Measurements from ENCODE around the gene RHOB.
"Not testable (repeated sequence)": the region's sequence is repeated elsewhere in the genome, so short reads cannot be mapped to it uniquely, and the experiment has no call there.

The RHOB gene

DNA sequence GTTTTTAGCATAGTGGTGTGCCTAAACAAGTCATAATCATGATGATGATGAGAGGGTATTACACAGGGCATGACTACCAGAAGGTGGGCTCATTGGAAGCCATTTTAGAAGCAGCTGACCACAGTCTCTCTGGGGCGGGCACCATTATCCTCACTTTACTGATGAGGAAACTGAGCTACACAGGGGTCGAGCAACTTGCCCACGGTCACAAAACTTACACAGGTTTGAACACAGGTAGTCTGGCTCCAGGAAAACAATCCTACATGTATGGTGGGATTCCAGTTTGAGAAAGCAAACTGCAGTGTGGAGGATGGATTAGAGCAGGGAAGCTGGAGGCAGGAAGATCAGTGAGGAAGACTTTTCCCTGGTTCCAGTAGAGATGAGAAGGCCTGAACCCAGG lies 6.2 kb downstream of the RHOB start:
- peaks cover 13% of the 10 kb centered on the region; the same call in 1 of the 2 replicates for H3K27me3 ChIP-seq (ENCODE audit: control insufficient read depth, insufficient read depth, low read length)
- no peak overlapping the region for H3K27ac ChIP-seq (ENCODE audit: low read length)
- no peak overlapping the region for H3K4me3 ChIP-seq (ENCODE audit: low read length)
- DNase-seq (ENCODE audit: low read depth, low spot score) = no peak
- no CpG with 5 or more reads among the region's 3 CpGs for WGBS (ENCODE audit: insufficient coverage, insufficient read length)
- H3K36me3 ChIP-seq (ENCODE audit: control insufficient read depth, insufficient read depth, low read length) = no peaks in the 10 kb centered on the region
- H3K4me1 ChIP-seq (ENCODE audit: control insufficient read depth, insufficient read depth, low read length) = peaks cover 2% of the 10 kb centered on the region; the same call in 1 of the 2 replicates
- no peaks in the 10 kb centered on the region for H3K9me3 ChIP-seq (ENCODE audit: control insufficient read depth, insufficient read depth, low read length)

DNA sequence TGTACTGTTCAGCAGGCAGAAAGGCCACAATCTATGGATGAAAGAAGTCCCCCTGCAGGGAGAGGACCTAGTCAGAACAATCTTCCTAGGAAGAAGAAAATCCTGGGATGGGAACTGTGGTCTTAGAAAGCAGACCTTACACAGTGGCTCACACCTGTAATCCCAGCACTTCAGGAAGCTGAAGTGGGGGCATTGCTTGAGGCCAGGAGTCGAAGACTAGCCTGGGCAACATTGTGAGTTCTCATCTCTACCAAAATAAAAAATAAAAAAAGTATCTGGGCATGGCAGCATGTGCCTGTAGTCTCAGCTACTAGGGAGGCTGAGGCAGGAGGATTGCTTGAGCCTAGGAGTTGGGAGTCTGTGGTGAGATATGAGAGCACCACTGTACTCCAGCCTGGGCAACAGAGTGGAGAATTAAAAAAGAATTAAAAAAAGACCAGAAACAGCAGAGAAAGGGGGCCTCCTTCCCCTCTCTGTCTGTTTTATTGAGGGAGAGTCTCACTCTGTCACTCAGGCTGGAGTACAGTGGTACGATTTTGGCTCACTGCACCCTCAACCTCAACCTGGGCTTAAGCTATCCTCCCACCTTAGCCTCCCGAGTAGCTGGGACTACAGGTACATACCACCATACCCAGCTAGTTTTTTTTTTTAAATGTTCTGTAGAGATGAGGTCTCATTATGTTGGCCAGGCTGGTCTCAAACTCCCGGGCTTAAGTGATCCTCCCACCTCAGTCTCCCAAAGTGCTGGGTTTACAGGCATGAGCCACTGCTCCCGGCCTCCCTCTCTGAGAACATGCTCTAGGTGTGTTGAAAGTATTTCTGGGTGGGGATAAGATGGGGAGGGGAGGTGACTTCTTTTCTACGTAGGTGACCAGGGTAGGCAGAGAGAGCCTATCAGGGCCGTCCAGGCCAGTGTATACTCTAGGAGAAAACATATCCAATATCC lies 7.4 kb downstream of the RHOB start:
- no peaks in the 10 kb centered on the region for H3K9me3 ChIP-seq (ENCODE audit: control insufficient read depth, insufficient read depth, low read length)
- H3K4me1 ChIP-seq (ENCODE audit: control insufficient read depth, insufficient read depth, low read length) = peaks cover 2% of the 10 kb centered on the region; the same call in 1 of the 2 replicates
- no peak overlapping the region for H3K4me3 ChIP-seq (ENCODE audit: low read length)
- peaks cover 6% of the 10 kb centered on the region; the same call in 1 of the 2 replicates for H3K27me3 ChIP-seq (ENCODE audit: control insufficient read depth, insufficient read depth, low read length)
- no peaks in the 10 kb centered on the region for H3K36me3 ChIP-seq (ENCODE audit: control insufficient read depth, insufficient read depth, low read length)
- WGBS (ENCODE audit: insufficient coverage, insufficient read length) = no CpG with 5 or more reads among the region's 7 CpGs
- DNase-seq (ENCODE audit: low read depth, low spot score) = no peak
- no peak overlapping the region for H3K27ac ChIP-seq (ENCODE audit: low read length)

DNA sequence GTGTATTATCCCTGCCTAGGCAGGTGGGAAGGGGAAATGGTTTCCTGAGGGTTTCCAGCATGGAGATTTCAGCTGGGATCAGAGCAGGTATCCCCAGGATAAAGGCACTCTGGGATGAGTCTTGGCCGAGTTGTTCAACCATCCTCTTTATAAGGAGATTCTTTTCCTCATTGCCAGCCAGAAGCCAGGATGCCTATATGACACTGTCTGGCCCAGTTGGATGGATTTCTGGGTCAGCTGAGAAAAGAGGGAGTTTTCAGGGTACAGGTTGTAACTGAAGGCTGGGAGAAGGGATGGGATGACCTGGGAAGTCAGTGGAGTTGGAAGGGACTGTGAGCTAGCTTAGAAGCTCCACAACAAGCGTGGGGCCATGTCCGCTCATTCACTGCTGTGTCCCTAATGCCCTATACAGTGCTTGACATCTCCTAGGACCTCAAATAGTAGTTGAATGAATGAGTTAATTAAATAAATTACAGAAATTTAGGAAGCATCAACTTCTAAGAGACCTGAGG lies 8.3 kb downstream of the RHOB start:
- no peaks in the 10 kb centered on the region for H3K36me3 ChIP-seq (ENCODE audit: control insufficient read depth, insufficient read depth, low read length)
- H3K27me3 ChIP-seq (ENCODE audit: control insufficient read depth, insufficient read depth, low read length) = peaks cover 3% of the 10 kb centered on the region; the same call in 1 of the 2 replicates
- peaks cover 2% of the 10 kb centered on the region; the same call in 1 of the 2 replicates for H3K4me1 ChIP-seq (ENCODE audit: control insufficient read depth, insufficient read depth, low read length)
- no peak for DNase-seq (ENCODE audit: low read depth, low spot score)
- no peaks in the 10 kb centered on the region for H3K9me3 ChIP-seq (ENCODE audit: control insufficient read depth, insufficient read depth, low read length)
- no peak overlapping the region for H3K27ac ChIP-seq (ENCODE audit: low read length)
- no CpG with 5 or more reads among the region's 3 CpGs for WGBS (ENCODE audit: insufficient coverage, insufficient read length)
- H3K4me3 ChIP-seq (ENCODE audit: low read length) = no peak overlapping the region

DNA sequence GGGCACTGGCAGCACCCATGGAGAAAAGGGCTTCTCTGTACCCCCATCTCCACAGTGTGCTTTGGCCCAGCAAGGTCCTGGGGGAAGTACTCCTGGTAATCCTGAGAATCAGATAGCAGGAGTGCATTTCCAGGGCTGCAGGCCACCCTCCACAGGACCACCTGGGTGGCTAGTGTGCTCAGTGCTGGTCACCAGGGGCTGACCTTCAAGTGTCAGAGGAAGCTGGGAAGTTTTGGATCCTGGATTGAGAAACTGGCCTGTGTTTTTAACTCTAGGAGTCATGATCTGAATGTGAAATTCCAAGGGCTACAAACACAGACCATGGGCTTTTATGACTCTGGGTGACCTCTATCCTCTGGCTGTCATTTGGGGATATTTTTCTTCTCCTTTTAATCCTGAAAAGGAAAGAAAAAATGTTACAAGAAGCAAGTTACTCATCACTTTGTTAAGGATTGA lies 9.3 kb downstream of the RHOB start:
- Histone ChIP-seq H3K4me3 (ENCODE audit: low read length) (no peak overlapping the region), H3K27me3 (ENCODE audit: control insufficient read depth, insufficient read depth, low read length) (peaks cover 2% of the 10 kb centered on the region; the same call in 1 of the 2 replicates), H3K27ac (ENCODE audit: low read length) (no peak overlapping the region), H3K9me3 (ENCODE audit: control insufficient read depth, insufficient read depth, low read length) (no peaks in the 10 kb centered on the region), H3K4me1 (ENCODE audit: control insufficient read depth, insufficient read depth, low read length) (no peaks in the 10 kb centered on the region), H3K36me3 (ENCODE audit: control insufficient read depth, insufficient read depth, low read length) (no peaks in the 10 kb centered on the region)
- DNase-seq (ENCODE audit: low read depth, low spot score) = no peak

DNA sequence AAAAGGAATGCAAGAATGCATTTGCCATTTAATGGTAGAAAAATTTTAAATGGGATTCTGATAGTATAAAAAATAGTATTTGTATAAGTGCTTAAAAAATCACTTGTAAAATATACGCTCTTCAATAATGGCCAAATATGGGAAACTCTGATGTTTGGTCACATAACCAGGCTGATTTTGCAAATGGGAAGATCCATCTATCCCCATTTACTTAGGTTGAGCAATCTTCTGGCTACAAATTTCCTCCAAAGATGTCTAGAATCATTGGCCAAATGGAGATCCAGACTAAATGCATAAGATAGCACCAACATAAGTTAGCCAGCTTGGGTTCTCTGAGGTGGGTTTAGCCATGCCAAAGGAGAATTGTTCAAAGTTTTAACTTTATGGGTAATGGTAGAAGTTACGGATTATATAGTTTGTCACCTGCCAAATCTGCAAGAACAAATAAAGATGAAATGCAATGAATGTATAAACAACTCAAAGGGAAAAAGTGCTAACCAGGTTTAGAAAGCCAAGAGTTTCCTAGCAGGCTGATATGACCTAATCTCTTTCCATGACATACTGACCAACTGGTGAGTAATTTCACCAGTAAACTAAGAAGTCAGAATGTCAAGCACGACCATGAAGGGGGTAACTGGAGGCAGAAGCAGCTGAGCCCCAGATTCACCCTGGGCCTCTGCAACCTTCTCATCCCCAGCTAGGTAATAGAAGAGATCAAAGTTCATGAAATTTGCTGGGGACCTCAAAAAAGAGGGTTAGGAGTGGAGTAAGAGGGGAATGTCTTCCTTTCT lies 10.0 kb downstream of the RHOB start:
- no peaks in the 10 kb centered on the region; the same call in 1 of the 2 replicates for H3K27me3 ChIP-seq (ENCODE audit: control insufficient read depth, insufficient read depth, low read length)
- H3K4me1 ChIP-seq (ENCODE audit: control insufficient read depth, insufficient read depth, low read length) = no peaks in the 10 kb centered on the region
- no peak overlapping the region for H3K4me3 ChIP-seq (ENCODE audit: low read length)
- H3K9me3 ChIP-seq (ENCODE audit: control insufficient read depth, insufficient read depth, low read length) = no peaks in the 10 kb centered on the region
- H3K36me3 ChIP-seq (ENCODE audit: control insufficient read depth, insufficient read depth, low read length) = no peaks in the 10 kb centered on the region
- no peak for DNase-seq (ENCODE audit: low read depth, low spot score)
- H3K27ac ChIP-seq (ENCODE audit: low read length) = no peak overlapping the region
- WGBS (ENCODE audit: insufficient coverage, insufficient read length) = no CpG with 5 or more reads among the region's 3 CpGs

DNA sequence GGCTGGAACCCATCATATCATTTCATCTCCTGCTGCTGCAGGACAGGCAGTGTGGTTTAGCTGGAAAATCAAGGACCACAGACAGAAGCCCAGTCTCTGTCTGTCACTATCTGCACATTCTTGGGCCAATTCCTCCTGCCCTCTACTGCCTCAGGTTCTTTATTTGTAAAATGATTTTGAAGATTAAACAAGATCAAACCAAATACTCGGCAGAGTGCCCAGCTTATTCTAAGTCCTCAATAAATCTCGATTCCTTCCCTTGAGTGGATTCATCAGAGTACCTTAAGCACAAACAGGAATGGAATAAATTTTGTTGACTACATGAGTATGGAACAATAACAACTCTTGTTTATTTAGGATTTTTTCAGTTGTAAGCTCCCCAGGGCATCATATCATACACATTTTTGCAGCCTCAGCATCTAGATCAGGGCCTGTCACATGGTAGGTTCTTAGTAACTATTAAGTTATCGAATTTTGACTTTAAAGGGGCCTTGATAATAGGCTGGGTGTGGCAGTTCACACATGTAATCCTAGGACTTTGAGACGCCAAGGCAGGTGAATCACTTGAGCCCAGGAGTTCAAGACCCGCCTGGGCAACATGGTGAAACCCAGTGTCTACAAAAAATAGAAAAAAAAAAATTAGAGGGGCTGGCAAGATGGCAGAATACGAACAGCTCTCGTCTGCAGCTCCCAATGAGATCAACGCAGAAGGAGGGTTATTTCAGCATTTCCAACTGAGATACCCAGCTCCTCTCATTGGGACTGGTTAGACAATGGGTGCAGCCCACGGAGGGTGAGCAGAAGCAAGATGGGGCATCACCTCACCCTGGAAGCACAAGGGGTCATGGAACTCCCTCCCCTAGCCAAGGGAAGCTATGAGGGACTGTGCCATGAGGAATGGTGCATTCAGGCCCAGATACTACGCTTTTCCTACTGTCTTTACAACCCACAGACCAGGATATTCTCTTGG lies 11.1 kb downstream of the RHOB start:
- DNase-seq (ENCODE audit: low read depth, low spot score) = no peak
- no peak overlapping the region for H3K27ac ChIP-seq (ENCODE audit: low read length)
- no peaks in the 10 kb centered on the region for H3K27me3 ChIP-seq (ENCODE audit: control insufficient read depth, insufficient read depth, low read length)
- no peak overlapping the region for H3K4me3 ChIP-seq (ENCODE audit: low read length)
- no CpG with 5 or more reads among the region's 10 CpGs for WGBS (ENCODE audit: insufficient coverage, insufficient read length)
- H3K36me3 ChIP-seq (ENCODE audit: control insufficient read depth, insufficient read depth, low read length) = no peaks in the 10 kb centered on the region
- H3K9me3 ChIP-seq (ENCODE audit: control insufficient read depth, insufficient read depth, low read length) = no peaks in the 10 kb centered on the region
- H3K4me1 ChIP-seq (ENCODE audit: control insufficient read depth, insufficient read depth, low read length) = no peaks in the 10 kb centered on the region

DNA sequence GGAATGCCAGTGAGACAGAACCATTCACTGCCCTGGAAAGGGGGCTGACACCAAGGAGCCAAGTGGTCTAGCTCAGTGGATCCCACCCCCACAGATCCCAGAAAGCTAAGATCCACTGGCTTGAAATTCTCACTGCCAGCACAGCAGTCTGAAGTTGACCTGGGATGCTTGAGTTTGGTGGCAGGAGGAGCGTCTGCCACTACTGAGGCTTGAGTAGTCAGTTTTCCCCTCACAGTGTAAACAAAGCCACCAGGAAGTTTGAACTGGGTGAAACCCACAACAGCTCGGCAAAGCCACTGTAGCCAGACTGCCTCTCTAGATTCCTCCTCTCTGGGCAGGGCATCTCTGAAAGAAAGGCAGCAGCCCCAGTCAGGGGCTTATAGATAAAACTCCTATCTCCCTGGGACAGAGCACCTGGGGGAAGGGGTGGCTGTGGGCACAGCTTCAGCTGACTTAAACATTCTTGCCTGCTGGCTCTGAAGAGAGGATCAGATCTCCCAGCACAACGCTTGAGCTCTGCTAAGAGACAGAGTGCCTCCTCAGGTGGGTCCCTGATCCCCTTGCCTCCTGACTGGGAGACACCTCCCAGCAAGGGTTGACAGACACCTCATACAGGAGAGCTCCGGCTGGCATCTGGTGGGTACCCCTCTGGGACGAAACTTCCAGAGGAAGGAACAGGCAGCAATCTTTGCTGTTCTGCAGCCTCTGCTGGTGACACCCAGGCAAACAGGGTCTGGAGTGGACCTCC lies 12.0 kb downstream of the RHOB start:
- WGBS (ENCODE audit: insufficient coverage, insufficient read length) = no CpG with 5 or more reads among the region's 5 CpGs

DNA sequence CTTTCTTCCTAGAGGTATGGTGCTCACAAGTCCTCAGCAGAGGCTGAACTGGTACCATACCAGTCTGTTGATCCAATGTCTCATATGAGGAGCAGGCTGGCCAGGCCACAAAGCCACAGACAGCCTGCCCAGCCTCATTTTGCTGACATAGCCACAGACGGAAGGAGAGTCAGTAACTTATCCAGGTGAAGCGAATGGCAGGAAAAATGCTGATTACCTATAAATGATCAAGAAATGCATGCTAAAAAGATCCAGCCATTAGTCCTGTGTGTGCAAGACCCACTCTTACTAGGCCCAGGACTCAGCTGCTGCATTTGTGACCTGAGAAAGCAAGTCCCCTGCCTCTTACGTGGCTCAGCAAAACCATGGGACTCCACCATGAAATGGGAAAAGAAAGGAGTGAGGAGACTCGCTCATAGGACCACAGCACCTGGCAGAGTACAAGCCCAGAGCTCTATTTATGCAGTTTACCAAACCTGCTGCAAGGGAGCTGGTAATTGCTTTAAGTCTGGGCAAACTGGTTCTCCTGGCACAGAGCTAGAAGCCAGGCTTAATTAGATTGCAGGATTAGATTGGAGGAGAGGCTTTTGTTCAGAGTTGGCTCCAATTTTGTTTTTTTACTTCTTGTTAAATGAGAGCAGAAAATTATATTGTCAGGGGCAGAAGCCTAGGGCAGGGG lies 19.0 kb downstream of the RHOB start:
- H3K27me3 ChIP-seq (ENCODE audit: control insufficient read depth, insufficient read depth, low read length) = no peaks in the 10 kb centered on the region
- no peaks in the 10 kb centered on the region for H3K9me3 ChIP-seq (ENCODE audit: control insufficient read depth, insufficient read depth, low read length)
- H3K4me3 ChIP-seq (ENCODE audit: low read length) = no peak overlapping the region
- no peak overlapping the region for H3K27ac ChIP-seq (ENCODE audit: low read length)
- H3K4me1 ChIP-seq (ENCODE audit: control insufficient read depth, insufficient read depth, low read length) = no peaks in the 10 kb centered on the region
- H3K36me3 ChIP-seq (ENCODE audit: control insufficient read depth, insufficient read depth, low read length) = no peaks in the 10 kb centered on the region
- no CpG with 5 or more reads among the region's 4 CpGs for WGBS (ENCODE audit: insufficient coverage, insufficient read length)
- DNase-seq (ENCODE audit: low read depth, low spot score) = no peak

More for the DNA sequence above, 12.0 kb downstream of the RHOB start:
- not testable (repeated sequence) for H3K4me3 ChIP-seq (ENCODE audit: low read length); H3K9me3 ChIP-seq (ENCODE audit: control insufficient read depth, insufficient read depth, low read length); DNase-seq (ENCODE audit: low read depth, low spot score); H3K4me1 ChIP-seq (ENCODE audit: control insufficient read depth, insufficient read depth, low read length); H3K27me3 ChIP-seq (ENCODE audit: control insufficient read depth, insufficient read depth, low read length); H3K36me3 ChIP-seq (ENCODE audit: control insufficient read depth, insufficient read depth, low read length); H3K27ac ChIP-seq (ENCODE audit: low read length)

All from iPS DF 6.9 (cell line).